ENCODE data around the gene CRY2. TPM values are rescaled to one million over a fixed set of nuclear protein-coding genes. Genes with fewer than 3 reads are reported as not detected.

Gene CRY2
- polyA plus RNA-seq, 1 experiment: 11.7 TPM

DNA sequence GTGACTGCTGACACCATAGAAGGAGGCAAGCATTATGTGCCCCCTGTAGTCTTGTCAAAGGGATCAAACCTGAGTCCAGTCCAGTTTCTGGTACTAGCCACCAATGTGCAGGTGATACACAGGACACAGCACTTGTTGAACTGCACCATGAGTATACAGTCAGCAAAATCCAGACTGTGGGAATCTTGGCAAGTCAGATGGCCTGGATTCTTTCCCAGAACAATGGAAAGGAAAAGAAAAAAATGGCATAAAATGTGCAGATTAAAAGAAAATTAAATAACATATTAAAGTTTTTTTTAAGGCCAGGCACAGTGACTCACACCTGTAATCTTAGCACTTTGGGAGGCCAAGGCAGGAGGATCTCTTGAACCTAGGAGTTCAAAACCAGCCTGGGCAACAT is 16.8 kb downstream of the CRY2 start:
- no peak for TF ChIP-seq CTCF (IDR thresholded peaks at IDR 0.05; ENCODE audit: low read depth, low read length)
- no peak for DNase-seq (ENCODE audit: low read depth, low spot score)
- Histone ChIP-seq H3K4me3 (ENCODE audit: low read depth, low read length) (no peak overlapping the region), H3K9me3 (ENCODE audit: control insufficient read depth, insufficient read depth, low read length) (no peaks in the 10 kb centered on the region), H3K27ac (ENCODE audit: low read depth, low read length) (no peak overlapping the region), H3K27me3 (ENCODE audit: control insufficient read depth, insufficient read depth, low read length) (no peaks in the 10 kb centered on the region)
- CTCF ChIA-PET: interaction anchor here (1.6 to 7.3 kb wide), 2 partner anchors 9 to 93 kb away, joined by 3 to 75 read pairs; no protein-coding TSS in a partner anchor
- POLR2A ChIA-PET: no interaction called here

GRCh38 chr11:45869551-45869950 is 22.3 kb downstream of the CRY2 start:
- ChIA-PET POLR2A (no interaction called here), CTCF (no interaction called here)
- Histone ChIP-seq H3K27me3 (ENCODE audit: control insufficient read depth, insufficient read depth, low read length) (no peaks in the 10 kb centered on the region), H3K4me3 (ENCODE audit: low read depth, low read length) (no peak overlapping the region), H3K27ac (ENCODE audit: low read depth, low read length) (no peak overlapping the region), H3K9me3 (ENCODE audit: control insufficient read depth, insufficient read depth, low read length) (no peaks in the 10 kb centered on the region)
- no peak for TF ChIP-seq CTCF (IDR thresholded peaks at IDR 0.05; ENCODE audit: low read depth, low read length)
- DNase-seq (ENCODE audit: low read depth, low spot score): no peak

GRCh38 chr11:45870706-45871105 is 23.4 kb downstream of the CRY2 start:
- H3K9me3 ChIP-seq (ENCODE audit: control insufficient read depth, insufficient read depth, low read length): no peaks in the 10 kb centered on the region
- no peak for TF ChIP-seq CTCF (IDR thresholded peaks at IDR 0.05; ENCODE audit: low read depth, low read length)
- ChIA-PET CTCF (interaction anchor here (4.2 kb wide), 1 partner anchor 8 kb away, joined by 75 read pairs; no protein-coding TSS in a partner anchor), POLR2A (no interaction called here)
- H3K27me3 ChIP-seq (ENCODE audit: control insufficient read depth, insufficient read depth, low read length): no peaks in the 10 kb centered on the region
- H3K4me3 ChIP-seq (ENCODE audit: low read depth, low read length): no peak overlapping the region
- H3K27ac ChIP-seq (ENCODE audit: low read depth, low read length): no peak overlapping the region
- DNase-seq (ENCODE audit: low read depth, low spot score): no peak

GRCh38 chr11:45871638-45872037 is 24.4 kb downstream of the CRY2 start:
- TF ChIP-seq CTCF (IDR thresholded peaks at IDR 0.05; ENCODE audit: low read depth, low read length): no peak
- CTCF ChIA-PET: interaction anchor here (0.6 to 4.2 kb wide), 7 partner anchors 9 to 135 kb away, joined by 3 to 75 read pairs (median 6); no protein-coding TSS in a partner anchor

GRCh38 chr11:45872651-45873356 is 25.5 kb downstream of the CRY2 start:
- POLR2A ChIA-PET: interaction anchor here (0.9 to 1.7 kb wide), 3 partner anchors 9 to 26 kb away, joined by 3 to 7 read pairs (median 7); partner anchors contain the start of gene CRY2
- Histone ChIP-seq H3K27ac (ENCODE audit: low read depth, low read length) (peak overlapping the region; percentile 78), H3K27me3 (ENCODE audit: control insufficient read depth, insufficient read depth, low read length) (no peaks in the 10 kb centered on the region), H3K4me3 (ENCODE audit: low read depth, low read length) (no peak overlapping the region), H3K9me3 (ENCODE audit: control insufficient read depth, insufficient read depth, low read length) (no peaks in the 10 kb centered on the region)
- TF ChIP-seq CTCF (IDR thresholded peaks at IDR 0.05; ENCODE audit: low read depth, low read length): peak; percentile 83
- DNase-seq (ENCODE audit: low read depth, low spot score): peak; percentile 61
- CTCF ChIA-PET: interaction anchor here (0.6 to 4.2 kb wide), 28 partner anchors 10 to 1260 kb away, joined by 3 to 75 read pairs (median 4); partner anchors contain the start of genes CRY2 and PEX16

More at GRCh38 chr11:45871638-45872037, 24.4 kb downstream of the CRY2 start:
- no peak overlapping the region for H3K27ac ChIP-seq (ENCODE audit: low read depth, low read length)
- H3K9me3 ChIP-seq (ENCODE audit: control insufficient read depth, insufficient read depth, low read length): no peaks in the 10 kb centered on the region
- no peaks in the 10 kb centered on the region for H3K27me3 ChIP-seq (ENCODE audit: control insufficient read depth, insufficient read depth, low read length)
- POLR2A ChIA-PET: no interaction called here
- DNase-seq (ENCODE audit: low read depth, low spot score): no peak
- H3K4me3 ChIP-seq (ENCODE audit: low read depth, low read length): no peak overlapping the region

Measured in AG04450 (cell line).